HG02970 (cell line): ENCODE data around the gene FHOD3.
"Not testable (repeated sequence)": the region's sequence is repeated elsewhere in the genome, so short reads cannot be mapped to it uniquely, and the experiment has no call there.

Experiments
- ATAC-seq: cut with Tn5 transposase; IDR thresholded peaks from one replicate; pipeline ENCODE4 v1.9.1; 2021; ENCODE audit warnings: mild to moderate bottlenecking, moderate library complexity, moderate number of reproducible peaks; ENCODE audit not compliant: unreplicated experiment, low FRiP score

FHOD3 gene

DNA sequence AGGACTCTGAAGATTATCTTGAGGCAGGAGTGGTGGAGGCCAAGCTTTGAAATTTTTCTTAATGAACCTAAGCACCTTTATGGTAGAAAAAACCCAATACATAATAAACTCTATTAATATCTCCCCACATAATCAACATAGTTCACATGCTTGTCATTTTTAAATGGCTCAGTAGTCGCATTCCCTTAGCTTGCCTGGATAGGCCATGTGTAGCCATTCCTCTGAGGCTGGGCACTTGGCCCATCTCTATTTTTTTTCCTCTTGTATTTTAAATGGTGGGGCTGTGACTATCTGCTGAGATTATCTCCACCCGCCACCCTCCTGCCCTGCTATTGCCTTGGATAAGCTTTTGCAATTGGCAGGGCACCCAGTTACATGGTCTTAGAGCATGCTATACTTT is 143.1 kb downstream of the FHOD3 start:
- no peak for ATAC-seq

DNA sequence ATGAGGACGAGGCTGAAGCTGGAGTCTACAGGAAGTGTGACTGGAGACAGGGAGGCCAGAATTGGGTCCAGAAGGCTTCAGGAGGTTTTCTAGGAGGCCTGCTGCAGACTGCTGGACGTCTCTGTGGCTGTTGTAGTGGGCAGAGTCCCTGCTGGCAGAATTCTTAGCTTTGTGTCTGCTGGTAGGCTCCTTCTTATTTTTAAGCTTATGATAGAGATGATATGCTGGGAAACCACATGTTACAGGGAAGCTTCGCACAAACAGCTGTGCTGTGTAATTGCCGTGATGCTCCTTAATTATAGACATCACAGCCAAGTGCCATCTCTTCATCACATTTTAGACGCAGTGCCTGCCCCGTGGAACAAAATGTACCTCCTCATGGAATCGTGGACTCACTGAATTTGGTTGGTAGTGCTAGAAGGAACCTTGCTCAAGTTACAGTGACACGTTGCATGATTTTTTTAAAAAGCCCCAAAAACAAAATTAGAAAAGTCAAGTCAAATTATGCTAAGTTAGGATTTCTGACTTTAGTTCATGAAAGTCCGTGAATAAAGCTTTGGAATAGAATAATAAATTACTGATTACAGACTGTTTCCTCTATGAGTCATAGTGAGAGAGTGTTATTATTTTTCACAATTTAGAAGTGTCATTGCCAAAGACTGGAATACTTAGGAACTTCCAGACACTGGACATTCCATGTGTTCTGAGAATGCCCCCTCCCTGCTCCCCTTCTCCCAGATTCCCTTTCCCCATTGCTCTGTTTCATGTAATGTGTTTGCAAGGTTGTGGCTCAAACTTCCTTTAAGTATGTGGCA is 144.1 kb downstream of the FHOD3 start:
- ATAC-seq = no peak

DNA sequence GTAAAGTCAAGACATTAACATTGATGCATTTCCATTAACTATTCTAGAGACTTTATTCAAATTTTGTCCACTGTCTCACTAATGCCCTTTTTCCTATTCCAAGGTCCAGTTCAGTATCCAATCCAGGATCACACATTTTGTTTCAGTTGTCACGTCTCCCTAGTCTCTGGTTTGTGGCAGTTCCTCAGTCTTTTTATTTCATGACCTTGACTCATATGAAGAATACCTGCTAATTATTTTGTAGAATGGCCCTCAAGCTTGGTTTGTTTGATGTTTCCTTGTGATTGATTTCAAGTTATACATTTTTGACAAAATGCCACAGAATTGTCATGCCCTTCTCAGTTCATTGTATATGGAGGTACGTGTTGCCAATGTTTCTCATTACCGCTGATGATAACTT is 145.2 kb downstream of the FHOD3 start:
- ATAC-seq = no peak

- no peak for ATAC-seq
Measured at GRCh38 chr18:36446059-36446458, 148.5 kb downstream of the FHOD3 start.

DNA sequence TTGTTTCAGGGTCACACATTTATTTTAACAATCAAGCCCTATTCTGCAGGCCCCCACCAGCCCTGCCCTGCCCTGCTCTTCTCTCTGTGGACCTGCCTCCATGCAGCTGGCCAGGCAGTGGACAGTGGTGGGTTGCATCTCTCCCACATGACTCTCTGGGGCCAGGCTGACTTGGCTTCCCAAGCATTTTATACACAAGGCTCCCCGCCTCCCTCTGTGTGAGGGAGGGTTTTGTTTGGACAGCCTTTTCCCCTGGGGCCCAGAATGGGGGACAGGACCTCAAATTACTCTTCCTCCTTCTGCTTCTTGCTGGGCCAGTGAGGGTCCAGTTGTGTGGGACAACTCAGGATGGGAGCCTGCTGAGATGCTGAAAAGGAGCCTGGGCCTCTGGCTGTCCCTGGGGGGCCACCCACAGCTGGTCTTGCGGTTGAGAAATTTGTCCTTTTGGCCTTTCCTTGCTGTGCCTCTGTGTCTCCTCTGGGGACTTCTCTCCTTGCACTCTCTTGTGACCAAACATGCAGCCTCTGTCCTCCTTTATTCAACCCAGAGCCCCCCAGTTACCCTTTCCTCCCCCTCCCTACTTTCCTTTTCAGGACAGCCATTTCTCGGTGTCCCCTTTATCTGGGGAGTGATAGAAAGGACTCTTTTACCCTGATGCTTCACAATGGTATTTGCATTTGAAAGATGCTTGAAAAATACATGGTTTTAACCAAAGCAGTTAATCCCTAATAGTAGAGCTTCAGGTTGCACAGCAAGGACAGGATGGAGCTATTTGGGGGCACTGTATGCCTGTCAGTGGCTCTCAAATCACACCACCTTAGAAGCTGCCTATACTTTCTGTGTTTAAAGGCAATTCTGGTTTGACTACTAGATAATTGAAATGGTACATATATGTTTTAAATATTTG is 151.1 kb downstream of the FHOD3 start:
- ATAC-seq = no peak

DNA sequence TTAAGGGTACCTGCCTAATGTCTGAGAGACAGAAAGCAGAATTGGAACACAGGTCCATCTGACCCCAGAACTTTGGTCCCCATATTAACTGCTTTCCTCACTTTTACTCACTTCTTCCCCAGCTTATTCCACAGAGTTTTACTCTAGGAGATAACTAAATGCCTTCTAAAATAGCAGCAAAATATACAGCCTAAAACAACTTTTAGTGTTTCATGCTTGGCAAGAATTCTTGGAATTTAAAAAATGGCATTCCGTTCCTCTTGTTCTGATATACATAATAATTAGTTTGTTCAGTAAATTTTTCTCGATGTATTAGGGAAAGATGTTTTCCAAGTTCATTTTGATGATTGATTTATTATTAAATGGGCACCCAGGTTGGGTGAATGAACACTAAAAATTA is 151.9 kb downstream of the FHOD3 start:
- no peak for ATAC-seq

DNA sequence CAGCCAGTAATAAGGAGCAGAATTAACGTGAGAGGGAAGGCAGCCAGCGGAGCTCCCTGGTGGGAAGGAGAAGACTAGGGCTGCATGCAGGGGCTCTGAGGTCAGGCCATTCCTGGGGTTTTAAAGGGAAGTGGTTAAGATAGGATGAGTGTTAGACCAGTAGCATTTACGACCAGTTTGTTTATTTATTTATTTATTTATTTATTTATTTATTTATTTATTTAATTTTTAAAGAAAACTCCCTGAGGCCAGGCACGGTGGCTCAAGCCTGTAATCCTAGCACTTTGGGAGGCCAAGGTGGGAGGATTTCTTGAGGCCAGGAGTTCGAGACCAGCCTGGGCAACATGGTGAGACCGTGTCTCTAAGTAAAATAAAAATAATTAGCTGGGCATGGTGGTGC is 152.8 kb downstream of the FHOD3 start:
- ATAC-seq = no peak

- ATAC-seq = no peak
Measured at GRCh38 chr18:36451454-36452251, 154.1 kb downstream of the FHOD3 start.

DNA sequence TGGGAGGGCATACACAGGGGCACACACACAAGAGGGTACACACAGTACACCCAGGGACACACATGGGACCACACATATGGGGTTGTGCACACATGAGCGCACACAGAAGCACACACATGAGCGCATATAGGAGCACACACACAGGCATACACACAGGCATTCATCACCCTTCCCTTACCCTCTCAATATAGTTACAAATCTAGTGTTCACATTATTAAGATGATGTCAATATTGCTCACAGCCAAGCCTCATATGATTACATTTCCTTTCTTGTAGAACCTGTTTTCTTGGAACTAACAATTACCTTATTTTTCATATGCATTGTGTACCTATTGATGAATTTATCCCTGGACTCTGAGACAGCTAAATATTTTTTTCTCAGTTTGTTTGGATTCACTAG is 156.7 kb downstream of the FHOD3 start:
- no peak for ATAC-seq

DNA sequence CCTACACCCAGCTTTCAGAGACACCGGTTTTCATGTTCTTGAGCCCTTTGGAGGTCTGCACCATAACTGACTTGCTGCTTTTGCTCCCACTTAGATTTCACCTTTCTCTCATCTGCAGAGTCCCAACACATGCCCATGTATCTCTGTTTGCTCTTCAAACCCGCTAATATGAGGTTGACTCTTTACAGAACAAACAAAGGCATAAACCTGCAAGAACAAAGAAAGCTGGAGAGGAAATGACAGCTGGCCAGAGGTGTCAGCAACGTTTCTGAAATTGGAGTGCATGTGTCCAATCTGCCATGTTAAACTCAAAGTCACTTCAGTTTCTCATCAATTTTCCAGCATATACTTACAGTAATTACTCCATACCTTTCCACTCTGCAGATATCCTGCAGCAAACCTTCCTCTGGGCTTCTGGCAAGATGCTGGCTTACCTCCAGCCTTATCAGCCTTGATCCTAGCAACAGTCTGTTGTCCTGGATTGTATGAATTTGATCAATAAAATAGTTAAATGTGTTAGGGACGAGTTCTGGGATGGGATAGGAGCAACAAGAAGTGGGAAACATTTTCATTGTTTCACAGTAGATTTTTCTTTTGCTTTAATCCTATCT is 157.4 kb downstream of the FHOD3 start:
- ATAC-seq = no peak

DNA sequence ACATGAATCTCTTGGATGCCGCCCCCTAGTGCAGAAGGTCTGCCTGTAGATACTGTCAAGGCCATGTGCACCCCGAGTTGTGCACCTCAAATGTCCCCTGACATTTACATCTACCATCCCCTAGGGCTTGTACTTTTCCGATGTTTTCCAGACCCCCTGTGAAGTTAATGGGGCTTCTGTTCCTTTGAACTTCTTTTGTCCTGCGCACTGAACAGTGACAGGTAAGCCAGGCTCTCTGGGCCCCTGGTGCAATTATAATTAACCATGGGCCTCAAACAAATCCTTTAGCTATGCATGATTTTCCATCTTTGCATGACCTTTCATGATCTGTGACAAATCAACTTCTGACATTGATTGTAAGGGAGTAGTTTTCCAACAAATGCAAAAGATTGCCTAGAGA is 158.4 kb downstream of the FHOD3 start:
- ATAC-seq = no peak

- ATAC-seq = no peak
Measured at GRCh38 chr18:36456622-36457021, 159.1 kb downstream of the FHOD3 start.

- no peak for ATAC-seq
Measured at GRCh38 chr18:36457683-36458082, 160.2 kb downstream of the FHOD3 start.

GRCh38 chr18:36458306-36458705 is 160.8 kb downstream of the FHOD3 start:
- ATAC-seq = no peak

DNA sequence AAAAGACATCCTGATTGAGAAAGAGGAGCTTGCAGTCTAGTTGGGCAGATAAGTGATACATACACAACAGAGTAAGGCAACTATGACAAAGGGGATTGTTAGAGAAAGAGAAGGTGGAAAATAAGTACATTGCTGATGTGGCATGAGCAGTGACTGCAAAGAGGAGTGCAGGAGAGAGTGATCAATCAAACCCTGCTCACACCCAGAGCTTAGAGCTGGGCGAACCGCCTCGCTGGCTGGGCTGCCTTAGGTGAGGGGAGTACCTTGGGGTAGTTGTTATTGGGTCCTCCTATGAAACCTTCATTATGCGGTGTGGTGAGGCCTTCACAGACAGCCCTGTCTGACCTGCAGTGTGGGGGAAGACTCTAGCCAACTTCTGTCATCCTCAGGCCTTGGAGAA is 161.7 kb downstream of the FHOD3 start:
- ATAC-seq = no peak

GRCh38 chr18:36459786-36460185 is 162.3 kb downstream of the FHOD3 start:
- no peak for ATAC-seq

- ATAC-seq = no peak
Measured at GRCh38 chr18:36460324-36460850, 162.9 kb downstream of the FHOD3 start.

DNA sequence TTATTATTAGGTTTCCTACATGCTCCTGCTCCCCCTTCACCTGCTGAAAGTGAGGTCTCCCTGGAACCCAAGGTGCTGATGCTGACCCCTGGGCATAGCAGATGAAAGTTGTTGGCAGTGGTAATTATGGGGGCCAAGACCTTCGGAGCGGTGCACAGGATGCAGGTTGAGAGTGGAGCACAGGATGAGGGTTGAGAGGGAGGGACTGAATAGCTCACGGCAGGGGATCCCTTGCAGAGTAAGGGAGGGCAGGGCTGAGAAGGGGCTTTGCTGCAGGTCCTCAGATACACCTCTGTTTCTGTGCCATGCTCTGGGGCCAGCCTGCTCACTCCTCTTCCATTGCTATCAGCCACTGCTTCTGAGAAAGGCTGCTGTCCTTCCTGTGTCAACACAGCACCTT is 163.3 kb downstream of the FHOD3 start:
- ATAC-seq = no peak

DNA sequence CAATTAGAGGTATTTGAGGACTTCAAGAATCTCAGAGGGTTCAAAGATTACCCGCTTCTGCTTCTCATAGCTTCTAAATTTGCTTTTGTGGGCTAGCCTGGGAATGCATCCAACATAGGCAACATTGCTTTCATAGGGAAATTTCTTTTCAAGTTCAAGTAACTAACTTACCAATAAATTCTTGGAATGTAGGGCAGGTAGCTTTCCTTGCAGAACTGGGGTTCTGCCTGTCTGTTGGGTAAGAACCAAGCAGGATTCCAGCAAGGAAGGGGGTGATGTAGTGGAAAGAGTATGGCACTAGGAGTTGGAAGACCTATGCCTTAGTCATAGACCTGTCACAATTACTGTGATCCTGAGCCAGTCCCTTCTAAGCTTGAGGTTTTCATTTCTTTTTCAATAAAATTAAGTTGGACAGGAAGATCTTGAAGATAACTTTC is 164.1 kb downstream of the FHOD3 start:
- ATAC-seq = no peak

- ATAC-seq = not testable (repeated sequence)
Measured at GRCh38 chr18:36463516-36463915, 166.0 kb downstream of the FHOD3 start.
